Measurements from ENCODE around the gene NR5A2. TPM values are rescaled to one million over a fixed set of nuclear protein-coding genes. Genes with fewer than 3 reads are reported as not detected.

NR5A2 gene
- polyA plus RNA-seq, 3 donors, result 0.03 to 0.31 TPM; not detected in 1

DNA sequence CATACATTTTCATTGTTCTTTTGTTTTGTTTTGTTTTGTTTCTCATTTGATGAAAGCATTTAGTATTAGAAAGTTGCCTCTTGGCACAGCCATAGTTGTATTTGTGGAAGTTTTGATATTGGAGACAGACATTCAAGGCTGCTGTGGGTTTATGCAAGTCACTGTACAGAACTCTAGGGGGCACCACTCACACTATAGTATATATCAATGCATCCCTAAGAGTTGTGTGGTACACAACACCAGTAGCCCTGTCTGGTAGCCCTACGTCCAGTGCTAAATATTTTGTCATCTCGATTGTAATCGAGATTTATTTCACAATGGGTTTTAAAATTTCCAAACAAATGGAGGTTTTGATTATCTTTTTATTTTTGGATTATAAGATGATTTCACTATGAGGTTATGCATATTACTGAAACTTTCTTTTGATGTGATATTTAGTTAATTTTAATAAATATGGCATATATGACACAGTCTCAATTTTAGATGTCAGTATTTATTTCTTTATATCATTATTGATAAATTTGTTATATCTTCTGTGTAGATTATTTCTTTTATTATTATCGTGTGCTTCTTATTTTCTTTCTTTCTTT, 112.2 kb downstream of the NR5A2 start:
- Histone ChIP-seq H3K27me3 (ENCODE audit: control insufficient read depth in 2 of 2, insufficient read depth in 2 of 2, low read length in 2 of 2) (no peaks in the 10 kb centered on the region), H3K9ac (ENCODE audit: insufficient read depth, low read length, poor library complexity, severe bottlenecking) (no peak overlapping the region), H3K36me3 (replicated peaks in 1 of 2; ENCODE audit: control insufficient read depth in 1 of 2, insufficient read depth in 2 of 2, low read length in 2 of 2) (no peaks in the 10 kb centered on the region), H3K27ac (ENCODE audit: low read depth in 1 of 2, low read length in 2 of 2) (no peak overlapping the region), H3K4me1 (ENCODE audit: control insufficient read depth in 1 of 2, insufficient read depth in 2 of 2, low read length in 2 of 2) (no peaks in the 10 kb centered on the region), H3K9me3 (replicated peaks in 1 of 2; ENCODE audit: control insufficient read depth in 1 of 2, insufficient read depth in 1 of 2, low read length in 2 of 2) (no peaks in the 10 kb centered on the region), H2AFZ (ENCODE audit: insufficient read depth, low read depth, low read length, poor library complexity, severe bottlenecking) (no peak overlapping the region), H3K4me3 (replicated peaks in 1 of 3; ENCODE audit: low read depth in 2 of 3, low read length in 3 of 3) (no peak overlapping the region), H3K4me2 (replicated peaks; ENCODE audit: extremely low read depth, low read length, poor library complexity, severe bottlenecking) (no peak overlapping the region), H4K20me1 (ENCODE audit: insufficient read depth, low read length) (no peaks in the 10 kb centered on the region), H3K79me2 (ENCODE audit: insufficient read depth, low read length) (no peaks in the 10 kb centered on the region)
- no peak overlapping the region for H3K4me3 Mint-ChIP-seq
- intact Hi-C loops (cut with micrococcal nuclease), result loop anchor here (2.0 to 10.0 kb wide), 2 partner anchors 345 to 349 kb away; no protein-coding TSS in a partner anchor
- no peaks in the 10 kb centered on the region for H3K36me3 Mint-ChIP-seq
- TF ChIP-seq, protein P1, sequence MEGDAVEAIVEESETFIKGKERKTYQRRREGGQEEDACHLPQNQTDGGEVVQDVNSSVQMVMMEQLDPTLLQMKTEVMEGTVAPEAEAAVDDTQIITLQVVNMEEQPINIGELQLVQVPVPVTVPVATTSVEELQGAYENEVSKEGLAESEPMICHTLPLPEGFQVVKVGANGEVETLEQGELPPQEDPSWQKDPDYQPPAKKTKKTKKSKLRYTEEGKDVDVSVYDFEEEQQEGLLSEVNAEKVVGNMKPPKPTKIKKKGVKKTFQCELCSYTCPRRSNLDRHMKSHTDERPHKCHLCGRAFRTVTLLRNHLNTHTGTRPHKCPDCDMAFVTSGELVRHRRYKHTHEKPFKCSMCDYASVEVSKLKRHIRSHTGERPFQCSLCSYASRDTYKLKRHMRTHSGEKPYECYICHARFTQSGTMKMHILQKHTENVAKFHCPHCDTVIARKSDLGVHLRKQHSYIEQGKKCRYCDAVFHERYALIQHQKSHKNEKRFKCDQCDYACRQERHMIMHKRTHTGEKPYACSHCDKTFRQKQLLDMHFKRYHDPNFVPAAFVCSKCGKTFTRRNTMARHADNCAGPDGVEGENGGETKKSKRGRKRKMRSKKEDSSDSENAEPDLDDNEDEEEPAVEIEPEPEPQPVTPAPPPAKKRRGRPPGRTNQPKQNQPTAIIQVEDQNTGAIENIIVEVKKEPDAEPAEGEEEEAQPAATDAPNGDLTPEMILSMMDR (IDR thresholded peaks at IDR 0.05), result peak; percentile 86
- H3K27me3 Mint-ChIP-seq (ENCODE audit: low read depth in 3 of 3), result peaks cover 0 to under 1% (median 0%) of the 10 kb centered on the region in 3 donors
- H3K9me3 Mint-ChIP-seq, result peaks cover 0 to 3% (median 0%) of the 10 kb centered on the region in 7 donors
- no peak overlapping the region for H3K27ac Mint-ChIP-seq
- peak; percentile 21 to 49 (median 48) for DNase-seq
- H3K4me1 Mint-ChIP-seq, result peaks cover 15% of the 10 kb centered on the region
- WGBS (ENCODE audit: insufficient coverage), result no CpG with 5 or more reads among the region's 4 CpGs

DNA sequence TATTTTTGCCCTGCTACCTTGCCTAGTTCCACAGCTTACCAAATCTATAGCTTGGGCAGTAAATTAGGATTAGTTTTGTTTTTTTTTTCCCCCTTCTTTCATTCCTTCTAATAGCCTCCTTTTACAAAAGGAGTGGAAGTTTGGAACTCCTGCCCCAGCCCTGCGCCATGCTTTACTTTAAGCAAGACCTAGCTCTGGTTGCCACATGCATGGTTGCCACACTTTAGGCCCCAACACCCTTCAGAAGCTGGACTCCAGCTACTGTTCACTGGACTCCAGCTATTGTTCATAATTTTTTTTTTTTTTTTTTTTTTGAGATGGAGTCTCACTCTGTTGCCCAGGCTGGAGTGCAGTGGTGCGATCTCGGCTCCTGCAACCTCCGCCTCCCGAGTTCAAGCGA, 115.8 kb downstream of the NR5A2 start:
- Histone ChIP-seq H3K79me2 (ENCODE audit: insufficient read depth, low read length) (no peaks in the 10 kb centered on the region), H3K9me3 (replicated peaks in 1 of 2; ENCODE audit: control insufficient read depth in 1 of 2, insufficient read depth in 1 of 2, low read length in 2 of 2) (peaks cover 0 to 7% of the 10 kb centered on the region in 2 donors), H3K9ac (ENCODE audit: insufficient read depth, low read length, poor library complexity, severe bottlenecking) (no peak overlapping the region), H3K4me2 (replicated peaks; ENCODE audit: extremely low read depth, low read length, poor library complexity, severe bottlenecking) (no peak overlapping the region), H3K4me3 (replicated peaks in 1 of 3; ENCODE audit: low read depth in 2 of 3, low read length in 3 of 3) (no peak overlapping the region), H3K4me1 (ENCODE audit: control insufficient read depth in 1 of 2, insufficient read depth in 2 of 2, low read length in 2 of 2) (no peaks in the 10 kb centered on the region), H3K27me3 (ENCODE audit: control insufficient read depth in 2 of 2, insufficient read depth in 2 of 2, low read length in 2 of 2) (no peaks in the 10 kb centered on the region), H3K36me3 (replicated peaks in 1 of 2; ENCODE audit: control insufficient read depth in 1 of 2, insufficient read depth in 2 of 2, low read length in 2 of 2) (no peaks in the 10 kb centered on the region), H2AFZ (ENCODE audit: insufficient read depth, low read depth, low read length, poor library complexity, severe bottlenecking) (no peak overlapping the region), H3K27ac (ENCODE audit: low read depth in 1 of 2, low read length in 2 of 2) (no peak overlapping the region), H4K20me1 (ENCODE audit: insufficient read depth, low read length) (no peaks in the 10 kb centered on the region)
- DNase-seq, result no peak
- Mint-ChIP-seq H3K9me3 (peaks cover 2 to 9% (median 3%) of the 10 kb centered on the region in 7 donors), H3K27ac (peak overlapping the region in 1 of 7 donors; percentile 29), H3K4me1 (peaks cover 12% of the 10 kb centered on the region), H3K4me3 (no peak overlapping the region), H3K36me3 (no peaks in the 10 kb centered on the region), H3K27me3 (ENCODE audit: low read depth in 3 of 3) (peaks cover 0 to 5% (median 0%) of the 10 kb centered on the region in 3 donors)
- no CpG with 5 or more reads among the region's 6 CpGs for WGBS (ENCODE audit: insufficient coverage)
- TF ChIP-seq, protein P1 (IDR thresholded peaks at IDR 0.05), result no peak
- intact Hi-C loops (cut with micrococcal nuclease), result loop anchor here in 1 of 2 donors (10.0 kb wide), 1 partner anchor 341 kb away; no protein-coding TSS in a partner anchor
